GM18907 (cell line): ENCODE measurements around the gene AAK1.

Source experiments
- ATAC-seq: cut with Tn5 transposase; IDR thresholded peaks from one replicate; pipeline ENCODE4 v1.9.1; 2021; ENCODE audit warnings: mild to moderate bottlenecking, moderate library complexity; ENCODE audit not compliant: unreplicated experiment

AAK1 gene

GRCh38 chr2:69604026-69604678 is 39.4 kb downstream of the AAK1 start:
- no peak for ATAC-seq

- no peak for ATAC-seq
Observed at GRCh38 chr2:69603146-69603743, 40.3 kb downstream of the AAK1 start.

GRCh38 chr2:69601179-69601612 is 42.3 kb downstream of the AAK1 start:
- ATAC-seq = no peak

- ATAC-seq = no peak
Observed at GRCh38 chr2:69600425-69600824, 43.1 kb downstream of the AAK1 start.

DNA sequence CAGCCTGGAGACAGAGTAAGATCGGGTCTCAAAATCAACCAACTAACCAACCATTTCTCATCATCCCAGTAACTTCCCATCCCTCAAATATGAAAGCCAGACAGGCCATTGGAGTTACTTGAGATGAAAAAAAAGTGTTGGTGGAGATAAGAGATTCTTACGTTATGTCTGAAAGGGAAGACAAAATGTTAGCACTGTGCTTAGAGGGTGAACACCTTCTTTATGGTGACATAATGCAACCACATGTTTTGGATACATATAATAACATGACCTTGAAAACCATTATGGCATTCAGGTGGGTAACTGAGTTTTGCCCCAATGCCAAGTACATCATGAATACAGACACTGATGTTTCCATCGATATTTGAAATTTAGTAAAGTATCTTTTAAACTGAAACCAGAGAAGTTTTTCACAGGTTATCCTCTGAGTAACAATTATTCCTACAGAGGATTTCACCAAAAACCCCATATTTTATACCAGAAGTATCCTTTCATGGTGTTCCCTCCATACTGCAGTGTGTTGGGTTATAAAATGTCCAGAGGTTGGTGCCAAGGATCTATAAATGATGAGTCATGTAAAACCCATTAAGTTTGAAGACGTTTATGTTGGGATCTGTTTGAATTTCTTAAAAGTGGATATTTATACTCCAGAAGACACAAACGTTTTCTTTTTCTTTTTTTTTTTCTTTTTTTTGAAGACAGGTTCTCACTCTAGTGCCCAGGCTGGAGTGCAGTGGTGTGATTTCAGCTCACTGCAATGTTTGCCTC is 45.5 kb downstream of the AAK1 start:
- ATAC-seq = no peak

- ATAC-seq = no peak
Observed at GRCh38 chr2:69597105-69597504, 46.4 kb downstream of the AAK1 start.

DNA sequence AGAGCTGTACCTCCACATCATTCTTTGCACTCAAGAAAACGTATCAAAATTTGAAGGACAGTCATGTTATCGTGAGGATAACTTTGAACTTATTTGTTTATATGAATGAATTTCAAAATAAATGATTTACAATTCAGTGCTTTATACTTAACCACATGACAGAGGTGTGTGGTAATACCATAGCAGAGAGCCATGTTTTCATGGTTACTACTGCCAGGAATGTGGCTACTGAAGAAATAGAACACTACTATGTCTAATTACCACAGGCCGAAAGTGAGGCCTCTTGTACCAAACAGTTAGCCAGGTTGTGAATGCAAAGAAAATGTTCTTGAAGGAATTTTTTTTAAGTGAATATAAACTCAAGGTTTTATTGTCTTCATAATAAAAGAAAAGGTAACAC is 49.2 kb downstream of the AAK1 start:
- no peak for ATAC-seq

GRCh38 chr2:69592511-69592910 is 51.0 kb downstream of the AAK1 start:
- no peak for ATAC-seq

- no peak for ATAC-seq
Observed at GRCh38 chr2:69589973-69590652, 53.4 kb downstream of the AAK1 start.

DNA sequence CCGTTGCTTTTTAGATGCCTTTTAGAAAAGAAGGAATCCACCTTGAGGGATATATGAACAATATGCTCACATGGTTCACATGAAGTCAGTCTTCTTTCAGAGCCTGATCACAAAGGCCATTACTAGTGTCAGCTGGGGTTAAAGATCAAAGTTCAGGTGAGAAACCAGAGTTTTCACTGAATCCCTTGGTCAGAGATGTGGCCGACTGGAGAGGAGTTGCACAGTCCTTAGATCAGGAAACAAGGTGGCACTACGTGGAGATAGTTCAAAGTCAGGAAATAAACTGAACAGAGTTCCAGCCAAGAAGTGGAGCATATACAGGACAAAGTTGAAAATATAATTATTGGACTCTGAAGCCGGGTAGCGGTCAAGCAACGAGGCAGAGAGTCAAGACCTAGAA is 54.6 kb downstream of the AAK1 start:
- no peak for ATAC-seq

DNA sequence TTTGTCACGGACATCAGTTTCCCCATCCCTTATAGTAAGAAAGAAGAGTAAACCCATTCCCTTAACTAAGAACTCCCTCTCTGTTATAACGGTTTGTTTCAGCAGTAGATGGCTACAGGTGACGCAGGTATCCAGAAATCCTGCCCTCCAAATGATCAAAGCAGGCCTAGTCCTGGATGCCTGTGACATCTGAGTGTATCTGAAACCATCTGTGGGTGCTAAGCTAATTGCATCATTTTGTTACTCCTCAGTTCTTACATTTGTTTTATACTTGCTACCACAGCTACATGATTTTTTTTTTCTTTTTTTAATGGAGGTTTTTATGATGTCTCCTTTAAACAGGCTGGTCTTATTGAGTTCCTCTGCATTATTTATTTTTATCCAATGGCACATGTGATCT is 55.1 kb downstream of the AAK1 start:
- ATAC-seq = no peak

DNA sequence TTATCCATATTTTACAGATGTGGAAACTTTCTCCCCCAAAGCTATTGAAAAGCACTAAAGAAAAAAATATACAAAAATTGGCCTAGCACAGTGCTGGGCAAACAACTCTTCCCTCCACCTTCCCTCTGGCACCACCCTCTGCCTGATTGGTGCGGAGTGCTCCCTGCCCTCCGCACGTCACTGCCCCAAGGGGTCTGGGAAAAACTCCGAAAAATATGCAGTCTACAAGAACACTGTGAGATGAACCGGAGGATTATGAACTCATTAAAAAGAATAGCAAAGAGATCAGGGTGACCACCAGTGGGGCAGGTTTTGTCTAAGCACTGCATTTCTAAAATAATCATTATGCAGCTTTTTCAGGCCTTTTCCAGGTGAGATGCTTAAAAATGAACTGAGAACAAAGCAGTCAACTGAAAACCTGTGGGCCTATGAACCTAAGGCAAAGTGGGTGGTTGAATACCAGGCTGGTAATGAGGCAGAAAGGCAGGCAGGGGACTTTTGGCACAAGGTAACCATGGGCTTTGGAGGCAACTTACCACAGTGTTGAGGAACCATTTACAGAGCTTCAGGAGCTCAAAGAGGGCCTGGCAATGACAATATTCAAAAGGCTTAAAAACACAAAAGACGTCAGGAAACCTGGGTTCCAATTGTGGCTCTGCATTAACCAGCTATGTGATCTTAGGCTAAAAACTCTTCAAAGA is 57.5 kb downstream of the AAK1 start:
- ATAC-seq = no peak

DNA sequence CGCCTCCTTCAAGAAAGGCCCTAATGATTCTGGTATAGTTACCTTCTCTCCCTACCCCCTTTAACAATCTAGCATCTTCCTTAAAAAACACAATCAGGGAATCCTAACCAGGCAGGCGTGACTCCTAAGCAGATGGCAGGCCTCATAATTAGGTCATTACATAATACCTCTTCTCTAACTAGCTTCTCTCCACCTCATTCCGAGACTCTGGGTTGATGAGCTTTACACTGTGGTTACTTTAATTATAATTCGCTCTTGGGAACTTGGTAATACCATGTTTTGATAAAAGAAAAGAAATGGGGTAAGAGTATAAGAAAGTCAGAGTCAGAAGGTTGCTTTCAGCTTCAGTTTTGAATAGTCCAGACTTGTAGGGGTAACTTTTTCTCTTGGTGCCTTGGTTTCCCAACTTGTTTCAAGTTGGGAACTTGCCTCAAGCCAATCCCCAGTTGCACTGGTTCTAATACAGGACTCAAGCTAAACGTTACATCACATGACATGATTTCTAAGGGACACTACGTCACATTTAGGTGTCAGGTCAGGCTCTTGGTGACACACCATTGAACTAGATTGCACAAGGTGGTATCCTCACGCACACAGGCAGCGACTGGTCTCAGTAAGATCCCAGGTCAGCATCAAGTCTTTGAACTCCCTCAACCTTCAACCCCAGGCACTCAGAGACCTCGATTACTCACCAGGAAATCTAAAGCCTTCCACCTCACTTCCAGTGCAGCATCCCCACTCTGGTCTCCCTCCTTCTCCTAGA is 59.2 kb downstream of the AAK1 start:
- ATAC-seq = no peak

- ATAC-seq = no peak
Observed at GRCh38 chr2:69583321-69583833, 60.2 kb downstream of the AAK1 start.

DNA sequence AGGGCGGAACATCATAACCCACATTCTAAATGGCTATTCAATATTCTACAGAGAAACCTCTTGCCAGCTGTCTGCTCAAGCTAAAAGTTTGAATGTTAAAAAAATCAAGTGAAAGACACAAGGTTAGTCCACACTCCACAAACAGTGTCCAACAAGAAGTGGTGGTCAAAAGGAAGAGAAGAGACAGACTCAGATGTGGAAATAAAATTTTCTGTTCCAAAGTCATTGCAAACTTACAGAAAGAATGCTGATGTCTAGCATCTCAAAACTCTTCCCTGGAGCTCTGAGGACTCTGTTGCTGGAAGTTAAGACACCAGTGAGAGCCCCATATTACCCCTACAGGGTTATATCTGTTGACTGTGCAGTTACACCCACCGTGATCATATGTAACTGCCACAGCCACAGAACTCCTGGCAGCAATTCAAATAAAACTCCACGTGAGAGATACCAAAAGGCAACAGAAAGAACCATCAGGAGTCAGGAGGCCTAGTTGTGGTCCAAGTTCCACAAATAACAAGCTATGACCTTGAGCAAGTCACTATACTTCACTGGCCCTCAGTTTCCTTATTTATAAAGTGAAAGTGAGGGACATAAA is 60.9 kb downstream of the AAK1 start:
- no peak for ATAC-seq

DNA sequence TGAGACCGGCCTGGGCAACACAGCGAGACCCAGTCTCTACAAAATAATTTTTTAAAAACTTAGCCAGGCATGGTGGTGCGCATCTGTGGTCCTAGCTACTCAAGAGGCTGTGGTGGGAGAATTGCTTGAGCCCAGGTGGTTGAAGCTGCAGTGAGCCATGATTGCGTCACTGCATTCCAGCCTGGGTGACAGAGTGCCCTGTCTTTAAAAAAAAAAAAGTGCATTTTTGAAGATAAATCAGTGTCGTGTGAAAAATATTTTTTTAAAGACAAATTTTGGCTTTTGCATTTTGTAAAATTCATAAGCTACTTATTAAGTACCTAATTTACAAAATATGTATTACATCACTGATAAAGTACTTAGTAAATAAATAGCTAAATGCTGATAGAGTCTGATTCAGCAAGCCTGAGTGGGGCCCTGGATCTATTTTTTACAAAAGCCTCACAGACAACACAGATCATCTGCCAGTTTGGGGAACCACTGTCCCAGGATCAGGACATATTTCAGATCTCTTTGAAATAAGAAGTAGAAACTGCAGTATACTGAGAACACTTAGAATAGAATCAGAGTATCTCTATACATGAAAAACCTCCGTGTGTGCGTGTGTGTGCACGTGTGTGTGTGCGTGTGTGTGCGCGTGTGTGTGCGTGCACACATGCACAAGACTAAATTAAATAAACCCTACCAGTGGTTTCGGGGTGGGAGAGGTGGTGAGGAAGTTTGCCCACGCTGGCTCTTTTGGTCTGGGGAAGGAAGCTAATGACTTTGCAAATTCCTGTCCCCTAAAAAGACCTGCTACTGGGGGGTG is 61.6 kb downstream of the AAK1 start:
- ATAC-seq = no peak

DNA sequence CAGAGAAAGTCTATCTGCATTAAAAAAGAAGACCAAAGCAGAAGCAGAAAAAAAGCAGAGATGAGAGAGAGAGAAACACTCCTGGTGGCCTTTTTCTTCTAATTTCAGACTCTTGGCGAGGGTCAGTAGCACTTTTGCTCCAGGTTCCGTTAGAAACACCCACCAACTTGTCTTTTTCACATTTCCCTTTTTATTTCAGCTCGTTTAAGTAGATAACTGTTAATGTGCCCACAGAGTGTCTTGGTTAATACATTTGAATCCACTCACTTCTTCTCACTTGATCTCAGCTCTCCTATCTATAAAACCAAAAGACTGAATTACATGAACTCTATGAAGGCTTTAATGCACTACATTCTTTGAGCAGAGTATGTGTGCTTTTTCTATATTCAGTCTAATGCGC is 63.1 kb downstream of the AAK1 start:
- ATAC-seq = no peak

DNA sequence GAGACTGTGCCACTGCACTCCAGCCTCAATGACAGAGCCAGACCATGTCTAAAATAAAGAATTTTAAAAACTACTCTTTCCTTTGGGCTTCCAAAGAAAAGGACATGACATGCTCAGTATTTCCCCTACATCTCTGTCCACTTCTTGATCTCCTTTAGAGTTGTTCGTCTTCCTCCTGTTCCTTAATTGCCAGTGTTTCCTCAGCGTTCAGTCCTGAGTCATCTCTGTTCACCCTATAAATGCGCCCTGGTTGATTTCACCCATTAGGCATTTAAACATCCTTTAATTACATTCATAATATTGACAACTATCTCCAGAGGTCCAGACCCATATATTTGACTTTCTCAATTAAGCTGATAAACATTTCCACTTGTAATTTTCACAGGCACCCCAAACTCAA is 64.0 kb downstream of the AAK1 start:
- ATAC-seq = no peak

GRCh38 chr2:69578198-69578540 is 65.4 kb downstream of the AAK1 start:
- ATAC-seq = no peak
